GM12878 (cell line): ENCODE results near the gene MFNG.

ENCODE experiments used
- CBX5 ChIP-seq: sonication (generic); IDR thresholded peaks from 2 replicates; pipeline ENCODE4 v1.6.1; 2016; ENCODE audit warnings: low read depth, moderate library complexity, mild to moderate bottlenecking, inconsistent platforms
- EZH2 ChIP-seq: IDR thresholded peaks from 2 replicates; pipeline ENCODE4 v1.6.1; 2012; ENCODE audit warnings: low read depth, mild to moderate bottlenecking, control low read depth, inconsistent platforms, low read length, borderline replicate concordance; ENCODE audit not compliant: control insufficient read depth
- KAT2A ChIP-seq: conservative IDR thresholded peaks from 2 replicates; pipeline ENCODE4 v1.6.1; 2011; ENCODE audit warnings: low read depth, low read length; ENCODE audit not compliant: control insufficient read depth
- POLR2A ChIP-seq: IDR thresholded peaks from 2 replicates; pipeline ENCODE4 v1.6.1; 2011; ENCODE audit warnings: low read depth, mild to moderate bottlenecking, low read length
- RAD51 ChIP-seq: fragments of 450-650 bp; IDR thresholded peaks from 2 replicates; pipeline ENCODE4 v1.6.1; 2016; ENCODE audit warnings: moderate library complexity, mild to moderate bottlenecking, inconsistent platforms
- ZBED1 ChIP-seq: IDR thresholded peaks from 2 replicates; pipeline ENCODE4 v1.6.1; 2016; ENCODE audit warnings: borderline replicate concordance
- ZNF274 ChIP-seq: IDR thresholded peaks from one replicate; pipeline ENCODE4 v1.8.0; 2011; ENCODE audit not compliant: insufficient read length, insufficient read depth

DNA sequence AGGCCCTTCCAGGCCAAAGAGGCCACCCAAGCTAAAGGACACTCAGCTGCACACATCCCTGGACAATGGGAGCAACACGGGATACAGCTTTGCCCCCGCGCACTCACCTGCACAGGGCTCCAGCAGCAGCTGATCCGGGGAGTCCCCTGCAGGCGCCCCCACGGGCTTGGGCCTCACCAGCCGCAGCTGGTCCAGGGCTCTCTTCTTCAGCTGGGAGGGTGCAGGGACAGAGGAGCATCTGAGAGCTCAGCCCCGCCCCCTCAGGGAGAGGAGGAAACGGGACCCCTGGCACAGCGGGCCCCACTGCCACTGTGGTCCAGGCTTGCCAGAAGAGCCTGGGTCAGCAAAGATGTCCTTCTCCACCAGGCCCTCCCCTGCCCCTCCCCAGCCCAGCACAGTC is 7.8 kb upstream of the MFNG start:
- TF ChIP-seq POLR2A (no peak), KAT2A (no peak), EZH2 (no peak), ZNF274 (no peak), ZBED1 (no peak), CBX5 (no peak), RAD51 (no peak)
